Activated naive CD4-positive, alpha-beta T cell treated with Interleukin-2 at 50 U/mL for 16 hours (primary cell): ENCODE measurements around the gene PLXNB3.
A peak's percentile ranks its signal among the peaks of the same experiment; 100 is the strongest.

Experiments used
- DNase-seq: peaks from one replicate; pipeline ENCODE4 v3.0.0-alpha.2; 2020

PLXNB3 gene

GRCh38 chrX:153762626-153763173 is 1.3 kb upstream of the PLXNB3 start:
- DNase-seq = no peak

- DNase-seq = no peak
These were observed 634 bp upstream of the PLXNB3 start for GRCh38 chrX:153763298-153763932.

GRCh38 chrX:153764786-153765137 is 713 bp downstream of the PLXNB3 start:
- DNase-seq = no peak

GRCh38 chrX:153765138-153766079 is 1.4 kb downstream of the PLXNB3 start:
- DNase-seq = no peak

- peak; percentile 20 for DNase-seq
These were observed 2.2 kb downstream of the PLXNB3 start for GRCh38 chrX:153766098-153766817.

GRCh38 chrX:153766871-153767673 is 3.0 kb downstream of the PLXNB3 start:
- DNase-seq = no peak

- DNase-seq = no peak
These were observed 3.6 kb downstream of the PLXNB3 start for GRCh38 chrX:153767674-153768055.

GRCh38 chrX:153768311-153769157 is 4.5 kb downstream of the PLXNB3 start:
- no peak for DNase-seq

- DNase-seq = no peak
These were observed 5.3 kb downstream of the PLXNB3 start for GRCh38 chrX:153769158-153769864.

GRCh38 chrX:153769865-153770600 is 6.0 kb downstream of the PLXNB3 start:
- DNase-seq = no peak

GRCh38 chrX:153770601-153771414 is 6.8 kb downstream of the PLXNB3 start:
- DNase-seq = no peak

- no peak for DNase-seq
These were observed 7.6 kb downstream of the PLXNB3 start for GRCh38 chrX:153771415-153772315.

- DNase-seq = no peak
These were observed 8.5 kb downstream of the PLXNB3 start for GRCh38 chrX:153772316-153773217.

- no peak for DNase-seq
These were observed 9.2 kb downstream of the PLXNB3 start for GRCh38 chrX:153773218-153773611.

GRCh38 chrX:153773741-153774575 is 9.9 kb downstream of the PLXNB3 start:
- DNase-seq = no peak
